ENCODE results near the gene MDC1. TPM values are rescaled to one million over a fixed set of nuclear protein-coding genes. Genes with fewer than 3 reads are reported as not detected.
A peak's percentile ranks its signal among the peaks of the same experiment; 100 is the strongest.

The MDC1 gene
- total and polyA plus RNA-seq, 2 of the 13 experiments (the other 11 are each of a cell fraction or from before 2014, with no cell fraction given): 8.4 to 14.0 TPM

DNA sequence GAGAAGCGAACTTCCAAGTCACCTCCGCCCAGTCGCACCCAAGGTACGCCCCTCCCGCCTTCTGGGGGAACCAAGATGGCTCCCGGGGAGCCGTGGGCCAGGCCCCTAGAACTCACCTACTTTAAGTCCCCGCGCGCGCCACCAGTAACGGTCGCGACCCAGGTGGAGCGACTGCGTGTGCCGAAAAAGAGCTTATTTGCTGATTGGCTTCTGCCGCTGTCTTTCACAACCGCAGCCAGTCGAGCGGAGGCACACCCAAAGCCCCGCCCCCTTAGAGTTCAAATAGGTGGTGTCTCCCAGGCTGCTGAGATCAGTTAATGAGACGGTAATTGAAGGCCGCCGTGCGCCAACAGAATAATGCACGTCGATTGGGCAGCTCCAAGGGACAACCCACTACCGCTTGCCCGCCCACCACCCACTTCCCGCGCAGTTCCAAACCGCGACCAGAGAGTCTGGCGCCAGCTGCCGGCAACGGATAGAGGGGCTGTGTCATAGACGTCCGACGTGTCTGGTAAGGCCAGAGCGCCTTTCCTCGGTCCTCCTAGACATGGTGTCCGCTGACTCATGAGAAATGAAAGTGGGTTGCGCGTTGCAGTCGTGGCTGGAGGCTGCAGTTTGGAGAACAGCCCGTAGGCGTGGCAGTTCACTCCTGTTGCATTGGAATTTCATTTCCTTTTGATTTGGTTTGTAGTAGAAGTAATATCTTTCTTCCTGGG is at the start of gene MDC1 (continued):
- TF ChIP-seq HDAC6 (IDR thresholded peaks at IDR 0.05; ENCODE audit: low read depth, low read length): no peak
- TF ChIP-seq SIN3B (IDR thresholded peaks at IDR 0.05; ENCODE audit: low read length): peak; percentile 86
- TF ChIP-seq, protein P1, sequence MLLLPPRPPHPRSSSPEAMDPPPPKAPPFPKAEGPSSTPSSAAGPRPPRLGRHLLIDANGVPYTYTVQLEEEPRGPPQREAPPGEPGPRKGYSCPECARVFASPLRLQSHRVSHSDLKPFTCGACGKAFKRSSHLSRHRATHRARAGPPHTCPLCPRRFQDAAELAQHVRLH (CRISPR knock-in tag; IDR thresholded peaks at IDR 0.05; ENCODE audit: borderline replicate concordance, low read depth): peak; percentile 95; the same call in 1 of the 2 replicates
- TF ChIP-seq RELA (CRISPR knock-in tag; IDR thresholded peaks at IDR 0.05): peak; percentile 84
- TF ChIP-seq ZNF564 (CRISPR knock-in tag; IDR thresholded peaks at IDR 0.05): peak; percentile 92
- peak; percentile 77; the same call in 1 of the 2 replicates for TF ChIP-seq ZNF205 (CRISPR knock-in tag; IDR thresholded peaks at IDR 0.05)
- peak; percentile 69; the same call in 1 of the 2 replicates for TF ChIP-seq DDIT3 (CRISPR knock-in tag; IDR thresholded peaks at IDR 0.05)
- no peak for TF ChIP-seq ZNF549 (CRISPR knock-in tag; IDR thresholded peaks at IDR 0.05)
- peak; percentile 72; the same call in 1 of the 2 replicates for TF ChIP-seq ZIK1 (CRISPR knock-in tag; IDR thresholded peaks at IDR 0.05; ENCODE audit: borderline replicate concordance, low read depth)
- TF ChIP-seq, protein P2, sequence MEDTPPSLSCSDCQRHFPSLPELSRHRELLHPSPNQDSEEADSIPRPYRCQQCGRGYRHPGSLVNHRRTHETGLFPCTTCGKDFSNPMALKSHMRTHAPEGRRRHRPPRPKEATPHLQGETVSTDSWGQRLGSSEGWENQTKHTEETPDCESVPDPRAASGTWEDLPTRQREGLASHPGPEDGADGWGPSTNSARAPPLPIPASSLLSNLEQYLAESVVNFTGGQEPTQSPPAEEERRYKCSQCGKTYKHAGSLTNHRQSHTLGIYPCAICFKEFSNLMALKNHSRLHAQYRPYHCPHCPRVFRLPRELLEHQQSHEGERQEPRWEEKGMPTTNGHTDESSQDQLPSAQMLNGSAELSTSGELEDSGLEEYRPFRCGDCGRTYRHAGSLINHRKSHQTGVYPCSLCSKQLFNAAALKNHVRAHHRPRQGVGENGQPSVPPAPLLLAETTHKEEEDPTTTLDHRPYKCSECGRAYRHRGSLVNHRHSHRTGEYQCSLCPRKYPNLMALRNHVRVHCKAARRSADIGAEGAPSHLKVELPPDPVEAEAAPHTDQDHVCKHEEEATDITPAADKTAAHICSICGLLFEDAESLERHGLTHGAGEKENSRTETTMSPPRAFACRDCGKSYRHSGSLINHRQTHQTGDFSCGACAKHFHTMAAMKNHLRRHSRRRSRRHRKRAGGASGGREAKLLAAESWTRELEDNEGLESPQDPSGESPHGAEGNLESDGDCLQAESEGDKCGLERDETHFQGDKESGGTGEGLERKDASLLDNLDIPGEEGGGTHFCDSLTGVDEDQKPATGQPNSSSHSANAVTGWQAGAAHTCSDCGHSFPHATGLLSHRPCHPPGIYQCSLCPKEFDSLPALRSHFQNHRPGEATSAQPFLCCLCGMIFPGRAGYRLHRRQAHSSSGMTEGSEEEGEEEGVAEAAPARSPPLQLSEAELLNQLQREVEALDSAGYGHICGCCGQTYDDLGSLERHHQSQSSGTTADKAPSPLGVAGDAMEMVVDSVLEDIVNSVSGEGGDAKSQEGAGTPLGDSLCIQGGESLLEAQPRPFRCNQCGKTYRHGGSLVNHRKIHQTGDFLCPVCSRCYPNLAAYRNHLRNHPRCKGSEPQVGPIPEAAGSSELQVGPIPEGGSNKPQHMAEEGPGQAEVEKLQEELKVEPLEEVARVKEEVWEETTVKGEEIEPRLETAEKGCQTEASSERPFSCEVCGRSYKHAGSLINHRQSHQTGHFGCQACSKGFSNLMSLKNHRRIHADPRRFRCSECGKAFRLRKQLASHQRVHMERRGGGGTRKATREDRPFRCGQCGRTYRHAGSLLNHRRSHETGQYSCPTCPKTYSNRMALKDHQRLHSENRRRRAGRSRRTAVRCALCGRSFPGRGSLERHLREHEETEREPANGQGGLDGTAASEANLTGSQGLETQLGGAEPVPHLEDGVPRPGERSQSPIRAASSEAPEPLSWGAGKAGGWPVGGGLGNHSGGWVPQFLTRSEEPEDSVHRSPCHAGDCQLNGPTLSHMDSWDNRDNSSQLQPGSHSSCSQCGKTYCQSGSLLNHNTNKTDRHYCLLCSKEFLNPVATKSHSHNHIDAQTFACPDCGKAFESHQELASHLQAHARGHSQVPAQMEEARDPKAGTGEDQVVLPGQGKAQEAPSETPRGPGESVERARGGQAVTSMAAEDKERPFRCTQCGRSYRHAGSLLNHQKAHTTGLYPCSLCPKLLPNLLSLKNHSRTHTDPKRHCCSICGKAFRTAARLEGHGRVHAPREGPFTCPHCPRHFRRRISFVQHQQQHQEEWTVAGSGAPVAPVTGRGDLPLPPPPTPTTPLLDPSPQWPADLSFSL (CRISPR knock-in tag; IDR thresholded peaks at IDR 0.05): no peak
- TF ChIP-seq THYN1 (CRISPR knock-in tag; IDR thresholded peaks at IDR 0.05; ENCODE audit: borderline replicate concordance, low read depth): 0 out of 2 replicates have a peak, but pooled peaks have one; percentile 35
- TF ChIP-seq FOXM1 (CRISPR knock-in tag; IDR thresholded peaks at IDR 0.05): 0 out of 2 replicates have a peak, but pooled peaks have one; percentile 8
- TF ChIP-seq, protein P3, sequence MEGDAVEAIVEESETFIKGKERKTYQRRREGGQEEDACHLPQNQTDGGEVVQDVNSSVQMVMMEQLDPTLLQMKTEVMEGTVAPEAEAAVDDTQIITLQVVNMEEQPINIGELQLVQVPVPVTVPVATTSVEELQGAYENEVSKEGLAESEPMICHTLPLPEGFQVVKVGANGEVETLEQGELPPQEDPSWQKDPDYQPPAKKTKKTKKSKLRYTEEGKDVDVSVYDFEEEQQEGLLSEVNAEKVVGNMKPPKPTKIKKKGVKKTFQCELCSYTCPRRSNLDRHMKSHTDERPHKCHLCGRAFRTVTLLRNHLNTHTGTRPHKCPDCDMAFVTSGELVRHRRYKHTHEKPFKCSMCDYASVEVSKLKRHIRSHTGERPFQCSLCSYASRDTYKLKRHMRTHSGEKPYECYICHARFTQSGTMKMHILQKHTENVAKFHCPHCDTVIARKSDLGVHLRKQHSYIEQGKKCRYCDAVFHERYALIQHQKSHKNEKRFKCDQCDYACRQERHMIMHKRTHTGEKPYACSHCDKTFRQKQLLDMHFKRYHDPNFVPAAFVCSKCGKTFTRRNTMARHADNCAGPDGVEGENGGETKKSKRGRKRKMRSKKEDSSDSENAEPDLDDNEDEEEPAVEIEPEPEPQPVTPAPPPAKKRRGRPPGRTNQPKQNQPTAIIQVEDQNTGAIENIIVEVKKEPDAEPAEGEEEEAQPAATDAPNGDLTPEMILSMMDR (CRISPR knock-in tag; IDR thresholded peaks at IDR 0.05): peak; percentile 69
- TF ChIP-seq U2AF2 (IDR thresholded peaks at IDR 0.05; ENCODE audit: low read depth, low read length): no peak
- peak; percentile 87 for TF ChIP-seq SIX4 (CRISPR knock-in tag; IDR thresholded peaks at IDR 0.05)
- TF ChIP-seq, protein P4, sequence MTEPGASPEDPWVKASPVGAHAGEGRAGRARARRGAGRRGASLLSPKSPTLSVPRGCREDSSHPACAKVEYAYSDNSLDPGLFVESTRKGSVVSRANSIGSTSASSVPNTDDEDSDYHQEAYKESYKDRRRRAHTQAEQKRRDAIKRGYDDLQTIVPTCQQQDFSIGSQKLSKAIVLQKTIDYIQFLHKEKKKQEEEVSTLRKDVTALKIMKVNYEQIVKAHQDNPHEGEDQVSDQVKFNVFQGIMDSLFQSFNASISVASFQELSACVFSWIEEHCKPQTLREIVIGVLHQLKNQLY (CRISPR knock-in tag; IDR thresholded peaks at IDR 0.05): peak; percentile 72
- peak; percentile 74 for TF ChIP-seq HCFC1 (IDR thresholded peaks at IDR 0.05; ENCODE audit: low read depth, low read length)
- TF ChIP-seq RXRB (CRISPR knock-in tag; IDR thresholded peaks at IDR 0.05; ENCODE audit: borderline replicate concordance): peak; percentile 92

Data from HepG2 (cell line).